Glutamatergic neuron (in vitro differentiated cells): Measurements from ENCODE around the gene WDR45B. TPM values are rescaled to one million over a fixed set of nuclear protein-coding genes. Genes with fewer than 3 reads are reported as not detected.
A peak's percentile ranks its signal among the peaks of the same experiment; 100 is the strongest.

Source experiments
- DNase-seq: peaks from one replicate; pipeline ENCODE4 v3.0.0; 2022
- H3K27ac Mint-ChIP-seq: one replicate; pipeline ENCODE4 v1.8.0; 2020; ENCODE audit warnings: mild to moderate bottlenecking, mixed read lengths, inconsistent platforms; ENCODE audit not compliant: unreplicated experiment
- H3K27me3 Mint-ChIP-seq: one replicate; pipeline ENCODE4 v1.8.0; 2020; ENCODE audit warnings: mild to moderate bottlenecking, moderate library complexity, mixed read lengths, inconsistent platforms; ENCODE audit not compliant: unreplicated experiment
- H3K36me3 Mint-ChIP-seq: one replicate; pipeline ENCODE4 v1.8.0; 2020; ENCODE audit warnings: mild to moderate bottlenecking, mixed read lengths, inconsistent platforms; ENCODE audit not compliant: unreplicated experiment
- H3K4me1 Mint-ChIP-seq: one replicate; pipeline ENCODE4 v1.8.0; 2020; ENCODE audit warnings: mild to moderate bottlenecking, low read depth, mixed read lengths, inconsistent platforms; ENCODE audit not compliant: unreplicated experiment
- H3K4me3 Mint-ChIP-seq: one replicate; pipeline ENCODE4 v1.8.0; 2020; ENCODE audit warnings: mild to moderate bottlenecking, mixed read lengths, inconsistent platforms; ENCODE audit not compliant: unreplicated experiment
- H3K9me3 Mint-ChIP-seq: one replicate; pipeline ENCODE4 v1.8.0; 2020; ENCODE audit warnings: mild to moderate bottlenecking, moderate library complexity, mixed read lengths, inconsistent platforms; ENCODE audit not compliant: unreplicated experiment
- total RNA-seq: library from RNA; stranded (reverse); fragmentation: NEBNext Ultra II Directional; extraction: Animal tissue kit (Norgen Biotek cat#: 25700); gene quantifications from one replicate; pipeline ENCODE4 v1.2.1, GENCODE V29; 2021; ENCODE audit not compliant: unreplicated experiment
- TF ChIP-seq, protein P1 (sequence below): fragments of 200-600 bp; sonication (generic); IDR thresholded peaks from one replicate; pipeline ENCODE4 v1.5.0; 2021; ENCODE audit not compliant: partially characterized antibody, unreplicated experiment

The WDR45B gene
- total RNA-seq, 1 donor from 2014 or later, result 60.4 TPM

GRCh38 chr17:82602487-82602886 is 45.8 kb downstream of the WDR45B start:
- DNase-seq, result no peak
- Mint-ChIP-seq H3K4me1 (peaks cover 20% of the 10 kb centered on the region), H3K4me3 (no peak overlapping the region), H3K9me3 (peaks cover 17% of the 10 kb centered on the region), H3K27ac (peak overlapping the region; percentile 20), H3K36me3 (peaks cover 11% of the 10 kb centered on the region), H3K27me3 (peaks cover 17% of the 10 kb centered on the region)
- TF ChIP-seq, protein P1, sequence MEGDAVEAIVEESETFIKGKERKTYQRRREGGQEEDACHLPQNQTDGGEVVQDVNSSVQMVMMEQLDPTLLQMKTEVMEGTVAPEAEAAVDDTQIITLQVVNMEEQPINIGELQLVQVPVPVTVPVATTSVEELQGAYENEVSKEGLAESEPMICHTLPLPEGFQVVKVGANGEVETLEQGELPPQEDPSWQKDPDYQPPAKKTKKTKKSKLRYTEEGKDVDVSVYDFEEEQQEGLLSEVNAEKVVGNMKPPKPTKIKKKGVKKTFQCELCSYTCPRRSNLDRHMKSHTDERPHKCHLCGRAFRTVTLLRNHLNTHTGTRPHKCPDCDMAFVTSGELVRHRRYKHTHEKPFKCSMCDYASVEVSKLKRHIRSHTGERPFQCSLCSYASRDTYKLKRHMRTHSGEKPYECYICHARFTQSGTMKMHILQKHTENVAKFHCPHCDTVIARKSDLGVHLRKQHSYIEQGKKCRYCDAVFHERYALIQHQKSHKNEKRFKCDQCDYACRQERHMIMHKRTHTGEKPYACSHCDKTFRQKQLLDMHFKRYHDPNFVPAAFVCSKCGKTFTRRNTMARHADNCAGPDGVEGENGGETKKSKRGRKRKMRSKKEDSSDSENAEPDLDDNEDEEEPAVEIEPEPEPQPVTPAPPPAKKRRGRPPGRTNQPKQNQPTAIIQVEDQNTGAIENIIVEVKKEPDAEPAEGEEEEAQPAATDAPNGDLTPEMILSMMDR, result no peak

DNA sequence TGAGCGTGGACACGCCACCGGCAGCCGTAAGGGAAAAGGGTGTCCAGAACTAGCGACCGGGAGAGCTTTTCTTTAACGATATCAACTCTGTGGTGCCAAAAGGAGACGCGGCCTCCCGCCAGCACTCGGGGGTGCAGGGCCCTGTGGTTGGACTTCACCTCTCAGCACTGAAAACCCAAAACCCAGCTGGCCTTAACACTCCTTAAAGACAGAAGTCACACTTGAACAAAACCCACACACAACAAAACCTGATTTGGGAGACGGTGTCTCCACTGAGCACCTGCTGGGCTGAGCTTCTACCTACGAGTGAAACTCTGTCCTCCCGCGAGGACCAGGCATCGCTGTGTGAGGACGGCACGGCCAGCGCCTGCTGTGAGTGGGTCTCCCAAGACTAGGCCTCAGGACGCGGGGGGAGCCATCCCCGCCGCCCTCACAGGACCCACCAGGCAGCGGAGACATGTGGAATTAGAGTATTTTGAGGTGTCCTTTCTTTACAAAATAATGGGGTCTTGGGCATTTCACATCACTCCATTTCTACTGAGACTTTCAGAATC is 46.7 kb downstream of the WDR45B start:
- Mint-ChIP-seq H3K4me3 (no peak overlapping the region), H3K4me1 (peaks cover 20% of the 10 kb centered on the region), H3K36me3 (peaks cover 11% of the 10 kb centered on the region), H3K27me3 (peaks cover 17% of the 10 kb centered on the region), H3K27ac (no peak overlapping the region), H3K9me3 (peaks cover 15% of the 10 kb centered on the region)
- no peak for DNase-seq
- TF ChIP-seq, protein P1, result no peak

GRCh38 chr17:82600731-82601446 is 47.4 kb downstream of the WDR45B start:
- DNase-seq, result no peak
- H3K4me3 Mint-ChIP-seq, result no peak overlapping the region
- no peak overlapping the region for H3K27ac Mint-ChIP-seq
- H3K36me3 Mint-ChIP-seq, result peaks cover 11% of the 10 kb centered on the region
- H3K9me3 Mint-ChIP-seq, result peaks cover 15% of the 10 kb centered on the region
- H3K4me1 Mint-ChIP-seq, result peaks cover 20% of the 10 kb centered on the region
- H3K27me3 Mint-ChIP-seq, result peaks cover 18% of the 10 kb centered on the region
- TF ChIP-seq, protein P1, result no peak

DNA sequence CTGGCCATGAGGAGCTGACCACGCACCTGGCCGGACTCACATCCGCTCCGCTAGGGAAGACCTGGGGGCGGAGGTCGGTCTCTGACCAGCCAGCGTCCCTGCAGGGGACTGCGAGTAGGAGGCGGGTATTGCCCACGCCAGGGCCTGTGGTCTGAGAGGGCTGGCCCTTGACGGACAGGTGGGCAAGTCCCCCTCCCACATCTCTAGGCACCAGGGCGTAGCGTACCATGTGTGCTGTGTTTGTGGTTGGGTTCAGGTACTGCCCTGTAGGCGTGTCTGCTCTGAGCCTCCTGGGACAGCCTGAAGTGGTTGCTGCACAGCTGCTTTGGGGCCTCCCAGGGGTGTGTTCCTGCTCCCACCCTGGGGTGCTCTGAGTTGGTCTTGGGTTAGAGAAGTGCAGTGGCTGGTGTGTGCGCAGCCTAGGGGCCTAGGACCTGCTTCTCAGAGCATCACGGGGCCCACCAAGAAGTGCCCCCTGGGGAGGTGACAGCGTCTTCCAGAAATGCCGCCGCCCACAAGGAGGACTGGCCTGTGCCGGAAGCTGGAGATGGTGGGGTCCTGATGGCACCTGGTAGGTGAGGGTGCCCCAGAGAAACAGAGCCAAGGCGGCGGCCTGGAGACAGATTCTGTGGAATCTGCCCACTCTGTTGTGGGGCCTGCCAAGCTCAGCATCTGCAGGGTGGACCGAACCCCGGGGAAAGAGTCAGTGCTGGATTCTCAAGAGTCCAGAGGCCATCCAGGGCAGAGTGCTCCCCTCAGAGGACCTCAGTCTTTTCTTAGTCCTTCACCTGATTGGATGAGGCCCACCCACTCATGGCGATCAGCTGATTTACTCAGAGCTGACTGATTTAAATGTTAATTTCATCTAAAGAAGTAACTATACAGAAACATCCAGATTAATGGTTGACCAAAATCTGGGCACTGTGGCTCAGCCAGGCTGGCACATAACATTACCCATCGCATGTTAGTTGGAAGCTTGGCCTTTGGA is 48.3 kb downstream of the WDR45B start:
- no peak for DNase-seq
- no peak overlapping the region for H3K27ac Mint-ChIP-seq
- no peak overlapping the region for H3K4me3 Mint-ChIP-seq
- H3K9me3 Mint-ChIP-seq, result peaks cover 13% of the 10 kb centered on the region
- H3K27me3 Mint-ChIP-seq, result peaks cover 15% of the 10 kb centered on the region
- peaks cover 7% of the 10 kb centered on the region for H3K36me3 Mint-ChIP-seq
- TF ChIP-seq, protein P1, result no peak
- H3K4me1 Mint-ChIP-seq, result peaks cover 18% of the 10 kb centered on the region
